IMR-90 (cell line): ENCODE measurements around the gene MACF1. TPM values are rescaled to one million over a fixed set of nuclear protein-coding genes. Genes with fewer than 3 reads are reported as not detected.

Experiments
- ATAC-seq: fragments of 200-7000 bp; cut with Tn5 transposase; 2 replicates; pipeline ENCODE4 v1.9.1; 2020; ENCODE audit warnings: low read depth, mild to moderate bottlenecking, moderate library complexity
- BruUV-seq: library from RNA; stranded (reverse); fragments of 400-500 nt; replicated peaks from 2 replicates; lab custom pipeline; 2021; lab: Mats Ljungman, UMichigan
- CTCF ChIA-PET: fragments of 300-600 bp; formaldehyde crosslinking; extraction: SDS; loops from one replicate; lab custom pipeline; 2021; ENCODE audit warnings: antibody characterized with exemption; lab: Yijun Ruan, JAX
- POLR2A ChIA-PET: fragments of 300-600 bp; sonication (Branson Sonifier 250); formaldehyde crosslinking; loops from one replicate; lab custom pipeline; 2022; ENCODE audit warnings: antibody characterized with exemption; ENCODE audit not compliant: unreplicated experiment; lab: Charles Lee
- DNase-seq: peaks from one replicate; pipeline ENCODE4 v3.0.0; 2013
- H2AFZ ChIP-seq: replicated peaks from 2 replicates; pipeline ENCODE3; 2013; ENCODE audit warnings: low read length, mild to moderate bottlenecking; ENCODE audit not compliant: poor library complexity
- H2AK5ac ChIP-seq: 2 replicates; pipeline ENCODE4 v1.6.1; 2013; ENCODE audit warnings: low read depth, low read length, inconsistent platforms
- H2AK9ac ChIP-seq: replicated peaks from 2 replicates; pipeline ENCODE3; 2013; ENCODE audit warnings: mild to moderate bottlenecking, low read depth, low read length, moderate library complexity; ENCODE audit not compliant: poor library complexity
- H2BK120ac ChIP-seq: 2 replicates; pipeline ENCODE4 v1.6.1; 2013; ENCODE audit warnings: low read depth, low read length, inconsistent platforms
- H2BK15ac ChIP-seq: 3 replicates; pipeline ENCODE4 v1.6.1; 2013; ENCODE audit warnings: low read depth, low read length, inconsistent platforms
- H2BK20ac ChIP-seq: 2 replicates; pipeline ENCODE4 v1.6.1; 2013; ENCODE audit warnings: low read depth, mild to moderate bottlenecking, inconsistent platforms, low read length, moderate library complexity
- H2BK5ac ChIP-seq: 2 replicates; pipeline ENCODE4 v1.6.1; 2013; ENCODE audit warnings: mild to moderate bottlenecking, low read depth, low read length, inconsistent platforms; ENCODE audit not compliant: poor library complexity, severe bottlenecking
- H3K14ac ChIP-seq: replicated peaks from 2 replicates; pipeline ENCODE4 v1.6.1; 2013; ENCODE audit warnings: low read depth, low read length, inconsistent platforms
- H3K18ac ChIP-seq: 2 replicates; pipeline ENCODE4 v1.6.1; 2013; ENCODE audit warnings: low read depth, low read length, control low read depth
- H3K23ac ChIP-seq: 2 replicates; pipeline ENCODE4 v1.6.1; 2013; ENCODE audit warnings: low read depth, low read length, inconsistent platforms
- H3K27ac ChIP-seq: 2 replicates; pipeline ENCODE4 v1.5.1; 2013; ENCODE audit warnings: mild to moderate bottlenecking, control low read depth, low read length; ENCODE audit not compliant: insufficient read depth
- H3K27me3 ChIP-seq: 2 replicates; pipeline ENCODE4 v1.6.1; 2013; ENCODE audit warnings: low read length; ENCODE audit not compliant: control insufficient read depth, insufficient read depth
- H3K36me3 ChIP-seq: 2 replicates; pipeline ENCODE4 v1.6.1; 2013; ENCODE audit warnings: low read length, mixed read lengths; ENCODE audit not compliant: control insufficient read depth, insufficient read depth
- H3K4ac ChIP-seq: 2 replicates; pipeline ENCODE4 v1.6.1; 2013; ENCODE audit warnings: low read depth, low read length, inconsistent platforms
- H3K4me1 ChIP-seq: 2 replicates; pipeline ENCODE4 v1.6.1; 2013; ENCODE audit warnings: low read length, mixed read lengths; ENCODE audit not compliant: control insufficient read depth, insufficient read depth
- H3K4me2 ChIP-seq: 2 replicates; pipeline ENCODE4 v1.6.1; 2013; ENCODE audit warnings: low read depth, mild to moderate bottlenecking, control low read depth, low read length, moderate library complexity
- H3K4me3 ChIP-seq: 2 replicates; pipeline ENCODE4 v1.5.1; 2013; ENCODE audit warnings: low read depth, mild to moderate bottlenecking, control low read depth, low read length, moderate library complexity; ENCODE audit not compliant: insufficient read depth
- H3K56ac ChIP-seq: 2 replicates; pipeline ENCODE4 v1.6.1; 2013; ENCODE audit warnings: low read length, inconsistent platforms; ENCODE audit not compliant: insufficient read depth; ENCODE audit errors: extremely low read depth
- H3K79me1 ChIP-seq, 2 experiments: 2 replicates each; pipeline ENCODE4 v1.6.1; 2013; ENCODE audit warnings: low read length in 2 of 2, inconsistent platforms in 1 of 2, low read depth in 1 of 2
- H3K9ac ChIP-seq: 2 replicates; pipeline ENCODE4 v1.6.1; 2013; ENCODE audit warnings: low read depth, low read length, control low read depth
- H3K9me1 ChIP-seq: 2 replicates; pipeline ENCODE4 v1.6.1; 2013; ENCODE audit warnings: low read length, inconsistent platforms; ENCODE audit not compliant: insufficient read depth
- H3K9me3 ChIP-seq: 2 replicates; pipeline ENCODE4 v1.6.1; 2013; ENCODE audit warnings: low read length; ENCODE audit not compliant: control insufficient read depth, insufficient read depth
- H4K20me1 ChIP-seq: 2 replicates; pipeline ENCODE4 v1.6.1; 2013; ENCODE audit warnings: low read length, inconsistent platforms; ENCODE audit not compliant: insufficient read depth
- H4K5ac ChIP-seq: 2 replicates; pipeline ENCODE4 v1.6.1; 2013; ENCODE audit warnings: mild to moderate bottlenecking, low read depth, low read length, control low read depth
- H4K8ac ChIP-seq, 2 experiments: 2 replicates each; pipeline ENCODE4 v1.6.1; 2013; ENCODE audit warnings: low read depth in 2 of 2, low read length in 2 of 2, control low read depth in 1 of 2, inconsistent platforms in 1 of 2
- H4K91ac ChIP-seq: 2 replicates; pipeline ENCODE4 v1.6.1; 2013; ENCODE audit warnings: low read depth, low read length, inconsistent platforms; ENCODE audit not compliant: insufficient read depth
- CEBPB ChIP-seq: IDR thresholded peaks from 2 replicates; pipeline ENCODE4 v1.6.1; 2012; ENCODE audit warnings: low read depth, low read length, improper control_type of control experiment
- MXI1 ChIP-seq: IDR thresholded peaks from 2 replicates; pipeline ENCODE4 v1.6.1; 2012; ENCODE audit warnings: low read depth, mild to moderate bottlenecking, low read length, moderate library complexity, borderline replicate concordance
- RAD21 ChIP-seq: IDR thresholded peaks from 2 replicates; pipeline ENCODE4 v1.6.1; 2012; ENCODE audit warnings: low read length, improper control_type of control experiment
- SMC3 ChIP-seq: fragments of 150-350 bp; IDR thresholded peaks from 2 replicates; pipeline ENCODE4 v1.6.1; 2016; ENCODE audit warnings: low read depth, mild to moderate bottlenecking, antibody characterized with exemption, low read length, moderate library complexity
- WGBS, 2 experiments: methylation state at CpG; one replicate each; pipeline versions ENCODE4 v1.1.5 to v1.1.7; 2013; ENCODE audit warnings: missing lambda C conversion rate in 2 of 2; ENCODE audit not compliant: insufficient read length in 1 of 2; ENCODE audit errors: extremely low coverage in 2 of 2; 5-methylcytosine and 5-hydroxymethylcytosine counted together
- dilution Hi-C: fragments of 300-500 bp; cut with HindIII; formaldehyde crosslinking; loops from one replicate; pipeline ENCODE4 v1.14.3; 2018; ENCODE audit warnings: low sequenced_read_pairs; ENCODE audit not compliant: unreplicated experiment
- in situ Hi-C: fragments of 300-500 bp; cut with MboI; formaldehyde crosslinking; loops from 3 replicates; pipeline ENCODE4 v1.14.3; 2019; ENCODE audit warnings: low sequenced_read_pairs, inconsistent platforms, mixed read lengths
- intact Hi-C: fragments of 100-400 bp; cut with micrococcal nuclease; formaldehyde crosslinking; loops from 2 replicates; pipeline ENCODE4 v1.10.0; 2022
- polyA plus RNA-seq, 3 experiments: library from polyadenylated mRNA; depleted of rRNA; stranded (reverse); fragments of >200 nt; gene quantifications; 2 replicates each; pipeline ENCODE4 v1.2.3, GENCODE V29; 2012; ENCODE audit warnings: low replicate concordance in 1 of 3
- total RNA-seq: library from RNA; depleted of rRNA; stranded (reverse); fragments of >200 nt; gene quantifications from 2 replicates; pipeline ENCODE4 v1.2.3, GENCODE V29; 2012

The MACF1 gene
- total and polyA plus RNA-seq, 2 of the 4 experiments (the other 2 are of a cell fraction), result 67.6 to 369 TPM

DNA sequence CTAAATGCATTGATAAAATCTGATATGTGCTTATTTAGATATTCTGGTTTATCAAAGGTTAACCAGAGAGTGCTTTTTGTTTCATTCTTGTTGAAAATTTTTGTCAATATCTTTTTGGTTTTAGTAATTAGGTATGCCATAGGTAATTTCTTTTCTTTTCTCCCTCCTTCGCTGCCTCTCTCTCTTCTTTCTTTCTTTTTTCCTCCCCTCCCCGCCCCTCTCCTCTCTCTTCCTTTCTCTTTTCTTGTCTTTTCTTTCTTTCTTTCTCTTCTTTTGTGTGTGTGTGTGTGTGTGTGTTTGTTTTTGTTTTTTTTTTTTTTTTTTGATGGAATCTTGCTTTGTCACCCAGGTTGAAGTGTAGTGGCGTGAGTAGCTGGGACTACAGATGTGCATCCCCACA, 14.4 kb upstream of the MACF1 start:
- H2AK5ac ChIP-seq, result peak overlapping the region; percentile 66
- DNase-seq, result no peak
- peak overlapping the region; percentile 73 for H4K5ac ChIP-seq
- H2BK120ac ChIP-seq, result peak overlapping the region; percentile 77
- in situ Hi-C loops (loop anchor here (5.0 kb wide), 1 partner anchor 88 kb away; no protein-coding TSS in a partner anchor), dilution Hi-C loops (no loop called here), intact Hi-C loops (loop anchor here (5.0 kb wide), 1 partner anchor 217 kb away; no protein-coding TSS in a partner anchor)
- H3K4me1 ChIP-seq, result peaks cover 24% of the 10 kb centered on the region
- POLR2A ChIA-PET, result no interaction called here
- no peaks in the 10 kb centered on the region for H3K36me3 ChIP-seq
- peak overlapping the region; percentile 77 for H4K91ac ChIP-seq
- no peak overlapping the region for H2AK9ac ChIP-seq
- no peak for TF ChIP-seq SMC3
- no peak for TF ChIP-seq CEBPB
- TF ChIP-seq RAD21, result no peak
- no peak for TF ChIP-seq MXI1
- peak overlapping the region; percentile 24 for H3K9ac ChIP-seq
- no TSS peak for BruUV-seq
- H3K9me1 ChIP-seq, result peaks cover 16% of the 10 kb centered on the region
- peak overlapping the region; percentile 47 to 71; a peak in 3 of 4 replicates for H4K8ac ChIP-seq
- H3K18ac ChIP-seq, result peak overlapping the region; percentile 68
- no CpG with 5 or more reads among the region's 3 CpGs for WGBS, 2 experiments
- peak overlapping the region; percentile 41; the same call in 2 of the 3 replicates for H2BK15ac ChIP-seq
- H3K27me3 ChIP-seq, result no peaks in the 10 kb centered on the region
- H3K14ac ChIP-seq, result peak overlapping the region; percentile 77; the same call in 1 of the 2 replicates
- CTCF ChIA-PET, result interaction anchor here (0.8 to 1.5 kb wide), 3 partner anchors 8 to 58 kb away, joined by 3 to 4 read pairs (median 3); no protein-coding TSS in a partner anchor
- peak overlapping the region; percentile 56 for H3K27ac ChIP-seq
- peak overlapping the region; percentile 46; the same call in 1 of the 2 replicates for H3K4me2 ChIP-seq
- H4K20me1 ChIP-seq, result peaks cover 26% of the 10 kb centered on the region; the same call in 1 of the 2 replicates
- H3K4me3 ChIP-seq, result no peak overlapping the region
- peak overlapping the region; percentile 89 for H2BK5ac ChIP-seq
- peak overlapping the region; percentile 57; the same call in 1 of the 2 replicates for H2BK20ac ChIP-seq
- no peaks in the 10 kb centered on the region for H3K9me3 ChIP-seq
- H2AFZ ChIP-seq, result no peak overlapping the region
- peak overlapping the region; percentile 35; the same call in 1 of the 2 replicates for H3K23ac ChIP-seq
- ATAC-seq, result no peak
- peak overlapping the region; percentile 75 for H3K4ac ChIP-seq
- peaks cover 6 to 57% of the 10 kb centered on the region in 2 experiments; a peak in 3 of 4 replicates for H3K79me1 ChIP-seq
- 0 out of 2 replicates have a peak overlapping the region, but pooled peaks have one; percentile 17 for H3K56ac ChIP-seq
